HepG2 (cell line): ENCODE results near the gene TAP1.

Experiments used
- IRF2 ChIP-seq: IDR thresholded peaks from 2 replicates; pipeline ENCODE4 v1.6.1; 2018; ENCODE audit warnings: missing genetic modification reagents, missing compliant biosample characterization
- NBN ChIP-seq: fragments of 450-650 bp; conservative IDR thresholded peaks from 2 replicates; pipeline ENCODE4 v1.6.1; 2017
- POLR2A ChIP-seq, 2 experiments: IDR thresholded peaks; 2 replicates each; pipeline ENCODE4 v1.6.1; 2011; ENCODE audit warnings: low read depth in 2 of 2, low read length in 2 of 2, mild to moderate bottlenecking in 1 of 2, moderate library complexity in 1 of 2; ENCODE audit not compliant: insufficient read depth in 1 of 2
- ZFX ChIP-seq: sonication (generic); formaldehyde crosslinking; IDR thresholded peaks from 2 replicates; pipeline ENCODE4 v1.4.0; 2020; ENCODE audit warnings: mild to moderate bottlenecking, low read depth, missing genetic modification reagents, moderate library complexity

- TF ChIP-seq POLR2A (IDR thresholded peaks at IDR 0.05; ENCODE audit: insufficient read depth in 1 of 2, low read depth in 2 of 2, low read length in 2 of 2) = peak; percentile 60 to 73
- TF ChIP-seq NBN = no peak
- peak; percentile 100 for TF ChIP-seq IRF2 (CRISPR knock-in tag)
- peak; percentile 90 for TF ChIP-seq ZFX (CRISPR knock-in tag)
Observed at GRCh38 chr6:32838114-32838958, 15.2 kb downstream of the TAP1 start, which contains the start of gene TAP2.
